GM10847 (cell line): ENCODE data around the gene ATP6V1B1.

Experiments
- POLR2A ChIP-seq: IDR thresholded peaks from 2 replicates; pipeline ENCODE4 v1.6.1; 2011; ENCODE audit not compliant: insufficient read length; ENCODE audit errors: extremely low read depth

The ATP6V1B1 gene

GRCh38 chr2:70981421-70981820 is 45.7 kb downstream of the ATP6V1B1 start:
- no peak for TF ChIP-seq POLR2A

GRCh38 chr2:70981866-70982810 is 46.4 kb downstream of the ATP6V1B1 start:
- TF ChIP-seq POLR2A: no peak

- no peak for TF ChIP-seq POLR2A
Measured at GRCh38 chr2:70982971-70983370, 47.3 kb downstream of the ATP6V1B1 start.

- TF ChIP-seq POLR2A: no peak
Measured at GRCh38 chr2:70983506-70984227, 48.0 kb downstream of the ATP6V1B1 start.

- no peak for TF ChIP-seq POLR2A
Measured at GRCh38 chr2:70984228-70984575, 48.5 kb downstream of the ATP6V1B1 start.

GRCh38 chr2:70984576-70985282 is 49.0 kb downstream of the ATP6V1B1 start:
- no peak for TF ChIP-seq POLR2A

- no peak for TF ChIP-seq POLR2A
Measured at GRCh38 chr2:70985283-70985688, 49.6 kb downstream of the ATP6V1B1 start.

GRCh38 chr2:70985956-70986355 is 50.3 kb downstream of the ATP6V1B1 start:
- no peak for TF ChIP-seq POLR2A

- no peak for TF ChIP-seq POLR2A
Measured at GRCh38 chr2:70986499-70987189, 50.9 kb downstream of the ATP6V1B1 start.

- TF ChIP-seq POLR2A: no peak
Measured at GRCh38 chr2:70987386-70987785, 51.7 kb downstream of the ATP6V1B1 start.

GRCh38 chr2:70988151-70988550 is 52.5 kb downstream of the ATP6V1B1 start:
- TF ChIP-seq POLR2A: no peak

GRCh38 chr2:70988726-70989648 is 53.3 kb downstream of the ATP6V1B1 start:
- no peak for TF ChIP-seq POLR2A

GRCh38 chr2:70990216-70990615 is 54.5 kb downstream of the ATP6V1B1 start:
- no peak for TF ChIP-seq POLR2A

GRCh38 chr2:70991142-70991541 is 55.4 kb downstream of the ATP6V1B1 start:
- no peak for TF ChIP-seq POLR2A
